NCI-H524 treated with DMSO at 0.1 percent for 48 hours (cell line): Measurements from ENCODE around the gene UFM1.
"Not testable (repeated sequence)": the region's sequence is repeated elsewhere in the genome, so short reads cannot be mapped to it uniquely, and the experiment has no call there.

Experiments used
- DNase-seq: peaks from one replicate; lab custom pipeline; 2025; lab: John Stamatoyannopoulos, UW

UFM1 gene

DNA sequence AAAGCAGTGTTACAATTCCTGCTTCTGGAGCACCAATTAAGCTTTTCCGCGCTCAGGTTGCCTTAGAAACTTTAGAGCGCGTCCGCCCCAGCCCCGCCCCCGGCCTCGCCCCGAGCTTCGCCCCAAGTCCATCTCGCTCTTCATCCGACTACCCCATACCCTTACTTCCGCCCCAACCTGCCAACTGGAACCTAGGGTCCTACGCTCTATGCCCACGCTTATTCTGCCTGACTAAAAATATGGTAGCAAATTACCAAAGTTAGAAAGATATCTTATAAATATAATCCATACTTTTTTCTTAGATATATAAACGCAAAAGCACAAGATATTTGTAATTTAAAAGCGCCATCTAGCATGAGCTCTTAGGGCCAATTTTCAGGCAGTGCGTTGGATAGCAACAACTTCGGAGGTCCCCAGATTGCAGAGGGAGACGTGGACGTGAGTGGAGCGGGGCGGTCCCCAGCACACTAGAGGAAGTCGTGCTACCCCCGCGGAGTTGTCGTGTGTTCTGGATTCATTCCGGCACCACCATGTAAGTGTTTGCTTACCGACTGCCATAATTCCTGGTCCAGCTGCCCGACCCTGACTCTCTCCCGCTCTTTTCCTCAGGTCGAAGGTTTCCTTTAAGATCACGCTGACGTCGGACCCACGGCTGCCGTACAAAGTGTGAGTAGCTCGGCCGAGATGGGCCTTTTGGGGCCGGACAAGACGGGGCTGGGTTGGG lies at the start of gene UFM1:
Gene UFM1 (plus strand): TSS at position 462 of the 724 bp plus-strand sequence. CDS start 69 bp downstream, at position 531.
- peak; percentile 84 for DNase-seq

DNA sequence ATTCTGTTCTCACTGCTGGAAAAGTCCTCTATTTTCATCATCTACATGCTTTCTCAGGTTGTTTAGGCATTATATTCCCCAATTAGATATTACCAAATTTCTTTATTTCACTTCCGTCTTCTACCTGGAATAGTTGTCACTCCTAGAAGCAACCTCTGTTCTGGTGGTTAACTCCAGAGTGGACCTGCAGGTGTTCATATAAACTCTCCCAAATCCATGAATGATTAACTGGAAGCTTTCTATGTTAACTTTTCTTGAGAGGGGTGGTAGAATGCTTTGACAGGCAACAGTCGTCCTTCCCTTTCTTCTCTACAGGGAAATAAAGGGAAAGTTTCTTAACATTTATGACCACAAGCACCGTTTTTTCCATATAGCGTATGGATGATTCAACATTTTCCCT lies 48.4 kb upstream of the UFM1 start:
- no peak for DNase-seq

DNA sequence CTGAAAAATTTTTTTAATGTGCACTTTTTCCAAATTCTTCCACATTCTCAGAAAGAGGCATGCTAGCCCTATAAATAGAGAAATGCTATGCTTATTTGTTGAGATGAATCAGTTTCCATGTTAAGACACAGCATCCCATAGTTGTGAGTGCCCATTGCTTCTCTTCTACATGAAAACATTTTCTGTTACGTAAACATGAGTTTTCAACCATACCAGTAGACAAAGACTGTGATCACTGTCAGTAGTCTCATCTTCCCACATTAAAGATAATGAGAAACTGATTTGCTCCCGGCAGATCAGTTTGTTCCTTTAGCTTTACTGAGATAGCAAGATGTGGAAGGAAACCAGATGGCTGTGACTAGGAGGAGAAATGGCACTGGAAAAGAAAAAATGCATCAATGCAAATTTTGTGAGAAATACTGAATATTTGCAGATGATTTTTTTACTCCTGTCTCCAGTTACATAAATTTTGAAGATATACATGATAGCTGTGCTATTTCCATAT lies 45.8 kb upstream of the UFM1 start:
- no peak for DNase-seq

DNA sequence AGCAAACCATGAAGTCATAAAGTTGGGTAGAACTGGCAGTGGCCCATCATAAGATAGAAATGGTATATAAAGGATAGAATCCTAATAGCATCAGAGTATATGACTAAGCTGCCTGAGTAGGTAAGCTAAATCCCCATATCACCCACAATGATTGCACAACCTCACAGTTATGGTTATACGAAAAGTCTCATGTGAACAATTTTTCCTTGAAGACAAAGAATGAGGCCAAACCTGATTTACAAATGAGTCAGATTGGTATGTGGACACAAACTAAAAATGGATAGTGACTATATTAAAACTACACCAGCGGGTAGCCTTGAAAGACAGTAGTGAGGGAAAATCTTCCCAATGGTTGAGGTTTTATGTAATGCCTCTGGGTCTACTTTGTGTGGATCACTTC lies 40.9 kb upstream of the UFM1 start:
- no peak for DNase-seq

DNA sequence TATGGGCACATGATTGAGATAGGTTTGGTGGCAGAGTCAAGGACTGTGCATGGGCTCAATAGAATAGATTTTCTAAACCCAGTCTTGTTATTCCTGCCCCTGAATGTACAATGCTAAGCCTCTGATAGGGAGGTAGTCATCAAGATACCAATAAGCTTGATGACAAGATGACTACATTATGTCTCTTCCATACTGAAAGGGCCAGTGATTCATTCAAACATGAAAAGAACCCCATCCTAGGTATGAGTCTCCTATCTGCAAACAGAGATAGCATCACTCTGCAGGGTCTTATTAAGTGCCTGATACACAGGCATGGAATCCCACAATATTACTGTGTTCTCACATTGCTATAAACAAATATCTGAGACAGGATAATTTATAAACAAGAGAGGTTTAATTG lies 40.3 kb upstream of the UFM1 start:
- DNase-seq, result no peak

DNA sequence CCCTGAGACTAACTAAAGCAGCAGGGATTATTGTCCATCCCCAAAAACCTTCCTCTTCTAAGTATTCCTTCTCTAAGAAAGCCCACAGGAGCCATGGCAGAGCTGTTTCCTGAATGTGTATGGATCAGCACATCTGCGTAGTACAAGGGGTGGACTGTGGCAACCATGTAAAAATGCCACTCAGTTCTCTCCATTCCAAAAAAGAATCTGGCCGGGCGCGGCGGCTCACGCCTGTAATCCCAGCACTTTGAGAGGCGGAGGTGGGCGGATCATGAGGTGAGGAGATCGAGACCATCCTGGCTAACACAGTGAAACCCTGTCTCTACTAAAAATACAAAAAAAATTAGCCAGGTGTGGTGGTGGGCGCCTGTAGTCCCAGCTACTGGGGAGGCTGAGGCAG lies 38.5 kb upstream of the UFM1 start:
- DNase-seq, result not testable (repeated sequence)

DNA sequence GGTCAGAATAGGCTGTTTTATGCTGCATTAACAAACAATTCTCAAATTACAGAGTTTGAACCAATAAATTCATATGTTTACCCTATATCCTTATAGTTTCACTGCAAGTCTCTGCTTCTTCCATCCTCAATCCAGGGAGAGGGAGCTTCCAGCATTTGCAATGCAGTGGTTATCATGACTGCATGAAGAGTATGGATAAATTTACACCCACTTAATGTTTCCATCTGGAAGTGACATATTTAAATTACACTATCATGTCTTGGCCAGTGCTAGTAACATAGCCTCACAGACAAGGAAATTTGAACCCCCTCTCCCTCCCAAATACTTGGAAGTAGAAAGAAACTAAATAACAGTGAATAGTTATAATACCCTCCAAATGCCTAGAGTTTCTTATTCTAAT lies 33.5 kb upstream of the UFM1 start:
- no peak for DNase-seq

DNA sequence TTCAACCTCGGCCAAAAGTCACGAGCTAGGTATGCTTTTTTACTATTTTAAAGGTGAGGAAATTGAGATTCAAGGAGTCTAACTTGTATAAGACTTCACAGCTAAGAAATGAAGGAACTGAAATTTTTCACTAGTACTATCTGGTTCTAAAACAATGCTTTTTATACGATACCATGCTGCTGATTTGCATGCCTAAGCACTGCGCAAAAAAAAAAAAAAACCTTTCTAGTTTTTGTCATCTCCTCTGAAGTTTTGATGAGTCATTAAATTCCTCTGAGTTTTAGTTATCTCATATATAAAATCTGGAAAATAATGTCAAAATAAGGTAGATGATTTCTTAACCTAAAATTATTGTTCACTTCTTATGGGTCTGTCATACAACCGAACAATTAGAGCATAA lies 28.0 kb upstream of the UFM1 start:
- DNase-seq, result no peak

DNA sequence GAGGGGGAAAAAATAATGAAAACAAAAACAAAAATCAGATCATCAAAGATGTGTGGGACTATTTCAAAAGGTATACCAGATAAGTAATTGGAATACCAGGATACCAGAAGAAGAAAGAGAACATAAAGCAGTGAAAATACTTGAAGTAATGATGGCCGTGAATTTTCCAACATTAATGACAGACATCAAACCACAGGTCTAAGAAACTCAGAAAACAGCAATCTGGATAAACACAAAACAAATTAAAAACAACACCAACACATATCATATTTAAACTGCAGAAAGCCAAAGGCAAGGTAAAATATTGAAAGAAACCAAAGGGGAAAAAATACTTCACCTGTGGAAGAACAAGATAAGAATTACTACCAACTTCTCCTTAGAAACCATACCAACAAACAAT lies 24.2 kb upstream of the UFM1 start:
- no peak for DNase-seq

DNA sequence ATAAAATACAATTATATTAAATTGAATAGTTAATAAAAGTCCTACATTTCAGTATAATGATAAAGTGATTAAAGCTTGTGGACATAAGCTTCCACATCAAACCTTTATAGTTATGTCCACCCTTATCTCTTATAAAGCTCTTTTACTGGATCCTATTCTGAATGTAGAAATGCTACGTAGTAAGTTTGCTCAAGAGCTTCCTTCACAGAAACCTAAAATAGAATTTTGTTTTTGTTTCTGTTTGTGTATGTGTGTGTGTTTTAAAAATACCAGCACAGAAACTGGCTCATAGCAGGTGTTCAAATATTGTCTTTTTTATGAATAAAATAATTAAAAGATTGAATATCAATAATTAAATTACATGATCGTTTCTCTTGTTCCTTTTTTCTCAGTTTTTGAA lies 21.0 kb upstream of the UFM1 start:
- DNase-seq, result no peak

DNA sequence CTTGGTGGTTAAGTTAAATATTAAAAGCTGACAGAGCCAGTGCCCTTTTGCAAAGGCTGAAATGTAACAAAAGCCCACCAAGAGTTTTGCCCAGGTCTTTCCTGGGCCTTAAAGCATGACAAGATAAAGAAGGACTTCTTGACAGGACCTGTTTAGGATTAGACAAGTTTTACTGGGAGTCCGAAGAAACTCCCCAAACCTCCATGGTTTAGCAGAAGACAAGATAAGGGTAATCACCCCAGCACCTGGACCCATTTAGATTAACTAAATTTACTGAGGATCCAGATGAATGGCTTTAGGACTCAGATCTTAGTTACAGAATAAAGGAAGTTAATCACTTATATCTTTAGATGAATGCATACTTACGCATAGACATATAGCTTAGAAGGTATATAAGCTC lies 14.8 kb upstream of the UFM1 start:
- no peak for DNase-seq

DNA sequence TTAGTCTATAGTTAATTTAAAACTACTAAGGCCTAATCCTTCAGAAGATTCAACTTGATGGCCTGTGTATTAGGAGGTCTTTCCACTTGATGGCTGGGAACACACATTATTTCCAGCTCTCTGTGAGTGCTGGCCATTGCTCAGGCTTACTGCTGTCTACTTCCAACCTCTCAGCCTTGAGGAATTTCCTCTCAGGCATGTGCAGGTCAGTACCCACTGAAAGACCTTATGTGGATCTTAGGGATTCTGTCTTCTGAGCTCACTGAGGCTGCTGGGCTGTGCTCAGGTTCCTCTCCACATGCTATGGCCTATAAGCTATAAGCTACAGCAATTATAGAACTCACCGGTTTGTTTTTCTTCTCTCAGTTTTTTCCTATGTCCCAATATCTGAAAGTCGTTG lies 11.6 kb upstream of the UFM1 start:
- DNase-seq, result no peak

DNA sequence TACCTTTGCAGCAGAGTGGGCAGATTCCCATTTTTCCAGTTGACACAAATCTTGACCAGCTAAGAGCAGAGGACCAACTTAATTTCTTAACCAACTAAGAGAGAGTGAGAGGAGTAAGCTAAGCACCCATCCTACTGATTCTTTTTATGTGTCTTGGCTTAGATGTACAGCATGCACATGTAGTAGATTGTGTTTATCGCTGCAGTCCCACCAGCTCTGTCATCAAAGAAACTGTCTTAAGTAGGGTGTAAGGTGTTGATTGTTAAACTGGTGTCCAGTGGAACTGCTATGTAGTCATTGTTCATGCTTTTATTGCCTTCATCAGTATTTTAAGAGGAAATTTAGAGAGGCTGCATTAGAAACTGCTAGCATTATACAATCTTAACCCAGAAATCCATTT lies 9.0 kb upstream of the UFM1 start:
- no peak for DNase-seq

DNA sequence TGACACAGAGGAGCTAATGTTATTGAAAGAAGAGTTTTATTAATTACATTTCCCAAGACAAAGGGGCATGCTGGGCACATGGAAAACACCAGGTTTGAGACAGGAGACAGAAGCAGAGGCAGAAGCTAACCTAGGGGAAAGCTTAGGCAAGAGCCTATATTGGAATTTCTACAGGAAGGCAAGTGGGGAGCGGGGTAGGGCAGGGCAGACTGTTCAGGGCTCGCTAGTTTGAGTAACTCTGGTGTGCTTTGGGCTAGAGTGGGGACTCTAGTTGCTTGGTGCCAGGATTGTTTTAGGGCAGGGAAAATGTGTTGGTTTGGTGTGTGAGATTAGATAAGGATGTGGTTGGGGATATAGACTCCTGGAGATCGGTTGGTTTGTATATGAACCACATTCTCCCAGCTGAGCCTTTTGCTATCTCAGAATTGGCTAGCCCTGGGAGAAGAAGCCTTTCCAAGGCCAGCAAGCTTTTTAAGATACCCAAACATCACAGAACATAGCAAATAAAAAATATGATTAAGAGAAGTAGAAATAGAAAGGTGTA lies 8.4 kb upstream of the UFM1 start:
- no peak for DNase-seq

DNA sequence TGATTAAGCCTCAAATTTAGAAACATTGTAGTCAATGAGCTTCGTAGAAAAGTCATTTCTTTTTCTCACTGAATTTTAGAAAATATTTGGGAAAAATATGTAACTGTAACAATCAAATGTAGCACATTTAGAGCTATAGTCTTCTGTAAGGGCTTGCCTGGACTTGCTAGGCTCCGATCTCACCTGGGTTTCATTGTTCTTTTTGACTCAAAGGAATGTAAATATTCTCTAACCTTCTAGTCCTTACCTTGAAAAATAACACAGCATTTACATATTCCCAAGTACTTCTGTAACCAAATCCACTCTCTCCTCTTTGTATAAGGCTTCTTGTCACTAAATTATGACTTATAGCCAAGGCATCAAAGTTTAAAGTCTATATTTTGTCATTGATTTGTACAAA lies 2.9 kb upstream of the UFM1 start:
- no peak for DNase-seq

DNA sequence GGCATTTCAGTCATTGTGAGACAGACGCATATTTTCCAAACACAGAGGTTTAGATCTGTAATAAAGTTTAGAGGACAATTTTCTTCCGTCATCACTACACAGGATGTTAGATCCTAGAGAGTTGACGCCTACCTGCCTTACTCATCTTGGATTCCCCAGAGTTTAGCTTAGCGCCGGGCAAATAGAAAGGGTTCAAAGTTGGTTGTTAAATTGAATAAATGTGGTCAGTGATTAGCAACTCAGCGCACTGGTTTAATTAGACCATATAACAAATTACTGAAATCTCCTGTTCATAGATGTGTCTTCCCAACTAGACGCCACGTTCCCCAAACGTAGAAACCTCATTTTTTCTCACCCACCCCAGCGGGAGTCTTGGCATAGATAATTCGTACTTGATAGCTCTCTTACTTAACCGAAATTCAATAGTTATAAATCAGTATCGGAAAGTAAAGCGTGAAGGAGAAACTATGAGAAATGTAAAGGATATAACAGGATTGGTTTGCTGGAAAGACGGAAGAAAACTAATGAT lies 726 bp upstream of the UFM1 start:
- no peak for DNase-seq

DNA sequence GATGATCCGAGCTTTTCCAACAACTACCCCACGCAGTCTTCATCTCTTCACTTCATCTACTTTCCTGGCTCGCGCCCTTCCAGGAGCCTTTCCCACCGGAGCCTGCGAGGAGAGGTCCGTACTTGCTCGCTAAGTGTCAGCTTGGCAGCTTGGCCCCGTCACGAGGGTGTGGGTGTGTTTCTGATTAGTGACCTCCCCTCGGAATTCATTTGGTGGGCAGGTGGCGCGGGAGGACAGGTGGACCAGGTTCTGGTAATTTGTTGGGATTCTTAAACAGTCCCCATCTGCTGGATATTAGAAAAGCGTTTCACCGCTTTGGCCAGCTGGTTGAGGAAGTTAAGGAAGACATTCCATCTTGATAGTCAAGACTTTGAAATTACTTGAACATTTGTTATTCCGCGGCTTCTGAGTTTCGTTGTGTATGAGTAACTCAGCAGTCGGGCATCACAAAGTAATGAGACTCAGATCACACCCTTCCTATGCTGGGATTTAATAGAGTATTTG lies 515 bp downstream of the UFM1 start:
- DNase-seq, result peak; percentile 29

DNA sequence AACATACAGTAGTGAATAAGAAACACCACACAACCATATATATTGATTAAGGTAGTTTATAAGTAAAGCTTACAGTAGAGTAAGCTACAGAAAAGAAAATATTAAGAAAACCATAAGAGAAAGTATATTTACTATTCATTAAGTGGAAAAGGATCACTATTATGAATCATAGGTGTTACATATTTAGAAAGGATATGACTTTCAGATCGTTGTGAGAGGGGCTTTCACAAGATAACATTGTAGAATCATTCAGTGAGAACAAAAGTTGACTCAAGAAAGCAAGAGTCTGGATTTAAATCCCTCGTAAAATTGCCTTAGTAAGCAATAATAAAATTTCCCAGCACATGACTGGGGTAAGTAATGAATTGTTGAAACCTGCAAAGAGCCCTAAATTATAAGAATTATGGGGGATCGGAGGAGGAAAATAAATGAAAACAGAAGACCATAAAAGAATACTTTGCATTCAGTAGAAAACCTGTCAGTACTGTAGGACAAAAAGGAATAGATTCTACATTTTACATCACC lies 6.0 kb downstream of the UFM1 start:
- DNase-seq, result no peak

DNA sequence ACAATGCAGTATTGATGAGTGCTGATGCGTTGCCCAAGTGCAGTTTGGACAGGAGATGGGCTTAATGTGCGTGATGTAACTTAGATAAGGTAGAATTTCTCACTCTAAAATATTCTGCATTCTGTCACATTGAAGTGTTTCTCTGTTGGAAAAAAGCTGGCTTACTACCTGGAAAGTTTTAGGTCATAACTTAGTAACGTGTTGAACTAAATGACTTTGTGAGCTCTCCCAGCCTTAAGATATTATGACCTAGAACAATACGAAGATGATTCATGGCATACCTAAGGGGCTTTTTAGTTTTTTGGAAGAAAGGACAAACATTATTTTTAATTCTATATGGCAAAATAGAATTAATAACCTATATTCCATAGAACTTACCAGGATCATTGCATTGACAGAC lies 9.0 kb downstream of the UFM1 start:
- no peak for DNase-seq

DNA sequence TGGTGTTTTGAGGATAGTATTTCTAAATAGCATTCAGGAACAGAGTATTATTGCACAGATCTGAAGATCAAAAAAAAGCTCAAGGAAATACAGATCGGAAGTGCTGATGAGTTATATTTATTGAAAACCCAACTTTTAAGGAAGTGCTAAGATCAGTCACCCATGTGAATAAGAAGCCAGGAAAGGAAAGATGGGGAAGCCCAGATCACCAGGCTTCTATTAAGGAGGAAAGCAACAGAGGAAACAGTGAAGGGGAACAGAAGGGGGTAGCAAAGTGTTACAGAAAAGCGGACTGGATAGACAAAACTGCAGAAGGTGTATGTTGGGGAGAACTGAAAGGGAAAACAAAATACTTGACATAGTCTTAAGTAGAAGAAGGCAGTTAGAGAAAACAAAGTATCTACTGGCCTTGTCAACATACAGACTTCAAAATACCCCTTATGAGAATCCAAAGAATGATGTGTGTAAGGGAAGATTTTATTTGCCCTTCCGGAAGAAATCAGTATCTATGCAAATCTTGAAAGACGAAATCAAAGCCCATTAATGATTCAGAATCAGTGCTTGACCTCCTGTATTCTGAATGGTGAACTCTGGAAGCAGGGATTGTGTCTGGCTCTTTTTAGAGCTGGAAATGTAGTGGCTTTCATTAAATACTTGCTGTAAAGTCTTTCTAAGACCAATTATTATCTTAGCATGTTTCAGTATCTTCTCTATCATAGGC lies 12.1 kb downstream of the UFM1 start:
- no peak for DNase-seq

DNA sequence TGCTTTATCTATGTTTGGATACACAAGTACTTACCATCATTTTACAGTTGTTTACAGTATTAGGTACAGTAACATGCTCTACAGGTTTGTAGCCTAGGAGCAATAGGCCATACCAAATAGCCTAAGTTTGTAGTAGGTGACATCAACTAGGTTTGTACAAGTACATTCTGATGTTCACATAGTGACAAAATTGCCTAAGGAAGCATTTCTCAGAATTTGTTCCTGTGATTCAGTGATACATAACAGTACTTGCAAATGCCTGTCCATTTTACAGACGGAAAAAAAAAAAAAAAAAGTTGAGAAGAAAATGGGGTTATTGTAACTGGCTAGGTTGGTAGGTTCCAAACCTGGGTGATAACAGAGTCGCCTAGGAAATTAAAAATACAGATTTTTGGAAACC lies 13.6 kb downstream of the UFM1 start:
- no peak for DNase-seq

DNA sequence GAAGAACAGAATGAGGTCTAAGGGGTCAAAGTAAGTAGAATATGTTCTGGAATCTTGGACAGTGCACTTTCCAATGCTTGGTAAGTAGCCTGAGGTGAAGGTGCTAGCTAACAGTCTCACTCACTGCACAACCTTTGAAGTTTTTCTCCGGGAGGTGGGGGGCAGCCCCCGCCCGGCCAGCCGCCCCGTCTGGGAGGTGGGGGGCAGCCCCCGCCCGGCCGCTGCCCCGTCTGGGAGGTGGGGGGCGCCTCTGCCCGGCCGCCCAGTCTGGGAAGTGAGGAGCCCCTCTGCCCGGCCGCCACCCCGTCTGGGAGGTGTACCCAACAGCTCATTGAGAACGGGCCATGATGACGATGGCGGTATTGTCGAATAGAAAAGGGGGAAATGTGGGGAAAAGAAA lies 14.1 kb downstream of the UFM1 start:
- not testable (repeated sequence) for DNase-seq

DNA sequence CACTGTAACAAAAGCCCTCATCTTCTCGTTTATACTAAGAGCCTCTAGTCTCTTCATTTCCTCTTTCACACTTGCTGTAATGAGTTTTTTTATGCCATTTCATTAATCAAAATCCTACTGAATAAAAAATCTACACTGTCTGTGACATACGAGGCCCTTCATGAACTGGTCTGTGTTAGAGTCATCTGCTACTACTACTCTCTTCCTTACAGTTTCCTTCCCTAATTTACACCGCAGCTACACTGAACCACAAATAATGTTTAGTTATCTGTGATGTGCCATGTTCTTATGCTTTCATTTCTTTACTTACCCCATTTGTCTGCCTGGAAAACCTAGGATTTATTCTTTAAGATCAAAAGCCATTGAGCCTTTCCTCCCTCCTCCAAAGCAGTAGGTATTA lies 16.0 kb downstream of the UFM1 start:
- no peak for DNase-seq
